Measurements from ENCODE around the gene NUP62.

Gene NUP62

DNA sequence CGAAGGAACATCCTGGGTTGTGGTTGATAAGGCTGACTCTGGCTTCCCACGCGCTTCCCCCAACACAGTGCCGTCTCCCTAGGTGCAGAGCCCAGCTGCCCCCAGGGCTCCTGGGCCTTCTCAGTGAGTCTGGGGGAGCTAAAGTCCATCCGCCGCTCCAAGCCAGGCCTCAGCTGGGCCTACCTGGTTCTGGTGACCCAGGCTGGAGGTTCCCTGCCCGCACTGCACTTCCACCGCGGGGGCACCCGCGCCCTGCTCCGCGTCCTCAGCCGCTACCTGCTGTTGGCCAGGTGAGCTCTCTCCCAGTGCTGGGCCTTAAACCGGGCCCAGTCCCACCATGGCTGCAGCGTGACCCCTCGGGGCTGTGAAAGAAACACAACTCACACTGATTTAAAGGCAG, 48.1 kb downstream of the NUP62 start:
- DNase-seq (ENCODE audit: low spot score), result no peak

DNA sequence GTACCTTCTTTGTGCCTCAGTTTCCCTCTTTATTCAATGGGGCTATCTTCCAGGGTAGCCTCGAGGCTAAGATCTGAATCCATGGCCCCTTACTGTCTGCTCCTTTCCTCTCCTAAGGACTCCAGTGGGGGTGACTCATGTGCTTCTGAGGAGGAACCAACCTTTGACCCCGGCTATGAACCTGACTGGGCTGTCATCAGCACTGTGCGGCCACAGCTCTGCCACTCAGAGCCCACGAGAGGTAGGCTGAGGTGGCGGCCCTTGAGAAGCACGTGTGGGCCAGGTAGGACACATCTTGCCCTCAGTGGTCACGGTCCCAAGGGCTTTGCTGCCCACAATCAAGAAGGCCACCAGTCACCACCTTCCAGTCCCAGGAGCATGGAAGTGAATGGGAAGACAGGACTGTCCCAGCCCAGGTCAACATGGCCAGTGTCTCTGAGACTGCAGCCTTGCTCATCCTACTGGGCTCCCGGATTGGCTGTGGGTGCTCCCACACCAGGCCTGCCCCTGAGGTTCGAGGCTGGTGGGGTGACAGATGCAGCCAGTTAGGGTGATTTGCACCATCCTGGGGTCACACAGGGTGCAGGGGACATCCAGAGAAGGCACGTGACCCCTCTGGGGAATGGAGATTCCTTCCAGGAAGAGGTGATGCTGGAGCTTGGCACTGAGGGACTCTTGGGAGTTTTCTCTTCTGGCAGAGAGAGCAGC, 49.0 kb downstream of the NUP62 start:
- no peak for DNase-seq (ENCODE audit: low spot score)

DNA sequence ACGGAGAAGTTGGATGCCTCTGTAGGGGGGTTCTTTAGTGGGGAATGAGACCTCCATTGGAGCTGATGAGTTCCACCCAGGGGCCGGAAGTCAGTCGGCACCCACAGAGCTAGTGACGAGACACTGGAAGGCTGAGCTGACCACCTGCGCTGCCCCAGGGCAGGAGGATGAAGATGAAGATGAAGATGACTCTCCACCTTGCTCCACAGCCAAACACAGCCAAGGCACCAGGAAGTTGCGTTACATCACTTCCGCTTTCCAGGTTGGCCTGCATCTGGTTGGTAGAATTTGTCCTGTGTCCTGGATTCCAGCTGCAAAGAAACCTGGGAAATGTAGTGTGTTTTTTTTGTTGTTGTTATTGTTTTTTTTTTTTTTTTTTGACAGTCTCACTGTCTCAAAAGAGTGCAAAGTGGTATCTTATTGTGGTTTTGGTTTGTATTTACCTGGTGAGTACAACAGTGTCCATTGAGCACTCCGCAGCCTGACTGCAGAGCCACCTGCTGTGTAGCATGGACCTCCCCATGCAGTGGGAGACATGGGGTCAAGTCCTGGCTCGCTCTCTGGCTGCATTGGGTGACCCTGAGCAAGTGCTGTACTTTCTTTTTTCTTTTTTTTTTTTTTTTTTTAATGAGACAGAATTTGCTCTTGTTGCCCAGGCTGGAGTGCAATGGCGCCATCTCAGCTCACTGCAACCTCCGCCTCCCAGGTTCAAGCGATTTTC, 49.9 kb downstream of the NUP62 start:
- peak; percentile 10 for DNase-seq (ENCODE audit: low spot score)

- no peak for DNase-seq (ENCODE audit: low spot score)
Observed at GRCh38 chr19:49878744-49879070, 50.6 kb downstream of the NUP62 start.

GRCh38 chr19:49877879-49878743, 51.2 kb downstream of the NUP62 start:
- DNase-seq (ENCODE audit: low spot score), result peak; percentile 99

DNA sequence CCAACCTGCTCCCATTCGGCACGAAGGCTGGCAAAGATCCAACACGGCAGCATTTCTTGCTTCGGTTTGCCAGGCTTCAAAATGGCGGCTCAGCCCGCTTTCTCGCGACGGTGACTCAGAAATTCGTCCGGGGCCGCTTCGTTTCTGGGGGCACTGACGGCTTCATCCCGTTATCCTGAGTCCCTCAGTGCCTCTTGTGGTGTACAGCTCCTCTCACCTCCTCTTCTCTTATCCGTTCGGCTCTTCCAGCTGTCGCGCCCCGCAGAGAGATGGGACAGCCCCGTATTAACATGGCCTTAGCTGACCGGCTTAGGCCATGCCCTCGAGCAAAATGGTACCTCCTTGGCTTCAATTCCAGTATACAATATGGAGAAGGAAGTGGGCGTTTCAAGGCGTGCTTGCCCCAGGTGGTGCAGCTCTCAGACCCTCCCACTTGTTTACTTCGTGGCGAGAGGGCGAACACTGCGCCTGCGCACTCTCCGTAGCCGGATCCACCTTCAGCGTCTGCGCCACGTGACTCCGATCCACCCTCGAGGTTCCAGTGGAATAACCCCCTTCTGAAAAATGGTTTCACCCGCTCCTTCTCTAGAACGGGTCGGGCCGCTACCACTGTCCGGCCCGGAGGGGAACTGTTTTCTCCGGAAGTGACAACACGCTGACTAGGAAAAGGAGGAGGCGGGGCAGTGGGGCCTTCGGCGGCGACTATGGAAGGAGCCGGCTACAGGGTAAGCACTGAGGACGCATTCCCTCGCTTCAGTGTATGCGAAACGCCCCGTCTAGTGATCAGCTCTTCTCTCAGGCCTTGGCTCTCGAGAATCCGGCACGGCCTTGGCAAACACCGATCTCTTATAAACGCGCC, 52.1 kb downstream of the NUP62 start, which contains the start of the genes AKT1S1 and TBC1D17:
AKT1S1 (minus strand) TSS at position 336 of the 859 bp plus-strand sequence. CDS start 4,060 bp downstream, outside the sequence.
TBC1D17 (plus strand) TSS at position 683 of the 859 bp plus-strand sequence; CDS start at position 705, 22 bp downstream.
- peak; percentile 100 for DNase-seq (ENCODE audit: low spot score)

GRCh38 chr19:49876422-49877019, 52.8 kb downstream of the NUP62 start:
- peak; percentile 99 for DNase-seq (ENCODE audit: low spot score)

DNA sequence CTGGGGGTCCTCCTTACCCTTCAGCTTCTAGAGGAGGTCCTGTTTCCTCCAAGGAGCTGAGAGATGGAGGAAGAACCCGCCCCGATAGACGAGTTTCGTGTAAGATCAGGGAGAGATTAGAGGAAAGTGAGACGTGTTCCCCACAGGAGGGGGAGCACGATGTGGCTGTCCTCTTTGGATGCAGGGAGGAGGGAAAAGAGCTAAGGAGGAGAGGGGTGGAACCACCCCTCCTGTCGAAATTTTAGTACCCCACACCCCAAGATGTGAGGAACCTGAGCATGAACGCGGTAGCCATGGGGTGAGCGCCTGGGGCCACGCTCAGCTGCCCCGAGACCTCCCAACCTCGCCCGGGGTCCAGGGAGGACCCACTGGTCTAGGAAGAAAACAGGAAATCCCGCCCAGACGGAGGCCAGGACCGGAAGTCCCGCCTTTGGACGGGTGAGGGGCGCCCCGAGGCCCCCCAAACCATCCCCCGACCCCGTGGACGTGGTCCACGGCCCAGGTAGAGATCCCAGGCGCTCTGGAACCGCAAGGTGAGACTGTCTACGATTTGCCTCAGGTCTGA, 53.4 kb downstream of the NUP62 start:
- peak; percentile 86 for DNase-seq (ENCODE audit: low spot score)

DNA sequence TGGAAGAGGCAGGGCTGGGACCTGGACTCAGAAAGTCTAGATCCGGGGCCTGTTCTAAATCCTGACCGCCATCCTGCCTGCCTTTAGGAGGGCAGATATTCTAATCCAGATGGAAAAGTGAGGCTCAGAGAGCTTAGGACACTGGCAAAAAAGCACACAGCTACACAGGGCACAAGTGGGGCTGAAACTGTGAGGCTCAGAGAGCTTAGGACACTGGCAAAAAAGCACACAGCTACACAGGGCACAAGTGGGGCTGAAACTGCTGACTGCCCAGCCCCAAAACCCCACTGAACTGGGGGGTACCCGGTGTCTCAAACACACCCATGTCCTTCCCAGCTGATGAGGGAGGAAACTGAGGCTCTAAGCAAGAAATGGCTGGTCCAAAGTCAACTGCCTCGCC, 54.1 kb downstream of the NUP62 start:
- no peak for DNase-seq (ENCODE audit: low spot score)

DNA sequence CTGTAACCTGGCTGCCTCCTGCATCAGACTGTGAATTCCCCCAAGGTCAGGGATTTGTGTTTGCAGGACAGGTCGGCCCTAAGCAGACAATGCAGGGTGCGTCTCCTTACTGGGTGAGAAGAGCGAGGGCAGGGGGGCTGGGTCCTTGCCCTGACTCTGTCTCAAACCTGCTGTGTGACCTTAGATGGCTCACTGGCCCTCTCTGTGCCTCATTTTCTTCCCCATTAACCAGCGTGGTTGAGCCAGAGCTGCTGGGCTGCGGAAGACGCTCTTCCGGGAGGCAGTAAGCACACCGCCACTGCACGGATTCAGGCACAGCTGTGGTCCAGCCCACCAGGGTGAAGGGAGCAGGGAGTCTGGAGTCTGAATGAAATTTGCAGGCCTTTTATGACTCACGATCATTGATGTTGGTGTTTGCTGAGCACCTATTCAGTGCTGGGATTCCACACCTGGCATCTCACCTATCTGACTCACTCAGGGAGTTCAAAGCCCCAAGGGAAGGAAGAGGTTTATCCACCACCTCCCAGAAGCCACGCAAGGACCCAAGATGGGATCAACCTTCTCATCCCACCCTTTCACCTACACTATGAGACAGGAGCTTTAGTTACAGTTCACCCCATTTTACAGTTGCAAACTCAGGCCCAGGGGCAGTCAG, 54.7 kb downstream of the NUP62 start:
- DNase-seq (ENCODE audit: low spot score), result peak; percentile 50

- no peak for DNase-seq (ENCODE audit: low spot score)
Observed at GRCh38 chr19:49873834-49874233, 55.5 kb downstream of the NUP62 start.

DNA sequence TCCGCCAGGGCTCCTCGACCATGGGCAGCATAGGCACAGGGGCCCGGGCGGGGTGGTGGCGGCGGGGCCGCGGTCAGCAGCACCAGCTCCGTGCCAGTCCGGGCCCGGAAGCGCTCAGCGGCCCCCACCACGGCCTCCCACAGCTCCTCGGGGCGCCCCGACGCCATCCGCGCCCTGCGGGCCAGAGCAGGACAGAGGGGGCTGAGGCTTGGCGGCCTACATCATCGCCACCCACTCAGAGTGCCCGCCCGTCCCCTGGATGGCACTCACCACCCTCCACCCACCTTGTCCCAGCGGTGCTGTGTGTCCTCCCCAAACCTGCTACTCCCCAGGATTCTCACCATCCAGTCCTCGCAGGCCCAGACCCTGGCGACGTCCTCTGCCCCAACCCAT, 56.2 kb downstream of the NUP62 start:
- DNase-seq (ENCODE audit: low spot score), result peak; percentile 28

GRCh38 chr19:49872245-49873128, 56.8 kb downstream of the NUP62 start:
- DNase-seq (ENCODE audit: low spot score), result peak; percentile 62

DNA sequence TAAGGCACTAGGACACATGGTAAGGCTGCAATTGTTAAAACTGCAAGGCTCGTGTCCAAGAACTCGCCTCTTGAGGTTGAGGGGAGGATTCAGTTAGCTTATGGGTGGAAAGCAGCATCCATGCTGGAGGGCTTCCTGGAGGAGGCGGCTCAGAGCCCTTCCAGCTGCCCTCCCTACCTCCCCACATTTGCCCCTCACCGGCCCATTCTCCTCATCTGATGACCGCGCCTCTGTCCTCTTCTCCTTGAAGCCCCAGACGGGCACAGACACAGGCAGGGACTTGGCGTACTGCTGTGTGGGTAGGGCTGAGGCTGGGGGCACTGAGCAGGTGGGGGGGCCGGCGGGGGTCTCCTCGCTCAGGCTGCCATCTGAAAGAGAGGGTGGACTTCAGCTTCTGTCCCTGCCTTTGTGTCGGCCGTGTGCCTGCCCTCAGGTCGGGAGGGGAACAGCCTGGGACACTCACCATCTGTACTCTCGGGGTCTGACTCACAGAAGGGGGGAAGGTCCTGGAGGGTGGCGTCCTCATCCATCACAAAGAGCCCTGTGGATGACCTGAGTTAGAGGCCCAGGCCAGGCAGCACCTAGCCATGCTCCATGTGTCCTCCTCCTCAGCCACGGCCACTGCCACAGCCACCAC, 57.8 kb downstream of the NUP62 start:
- peak; percentile 29 for DNase-seq (ENCODE audit: low spot score)

GRCh38 chr19:49870309-49870901, 58.9 kb downstream of the NUP62 start:
- peak; percentile 55 for DNase-seq (ENCODE audit: low spot score)

DNA sequence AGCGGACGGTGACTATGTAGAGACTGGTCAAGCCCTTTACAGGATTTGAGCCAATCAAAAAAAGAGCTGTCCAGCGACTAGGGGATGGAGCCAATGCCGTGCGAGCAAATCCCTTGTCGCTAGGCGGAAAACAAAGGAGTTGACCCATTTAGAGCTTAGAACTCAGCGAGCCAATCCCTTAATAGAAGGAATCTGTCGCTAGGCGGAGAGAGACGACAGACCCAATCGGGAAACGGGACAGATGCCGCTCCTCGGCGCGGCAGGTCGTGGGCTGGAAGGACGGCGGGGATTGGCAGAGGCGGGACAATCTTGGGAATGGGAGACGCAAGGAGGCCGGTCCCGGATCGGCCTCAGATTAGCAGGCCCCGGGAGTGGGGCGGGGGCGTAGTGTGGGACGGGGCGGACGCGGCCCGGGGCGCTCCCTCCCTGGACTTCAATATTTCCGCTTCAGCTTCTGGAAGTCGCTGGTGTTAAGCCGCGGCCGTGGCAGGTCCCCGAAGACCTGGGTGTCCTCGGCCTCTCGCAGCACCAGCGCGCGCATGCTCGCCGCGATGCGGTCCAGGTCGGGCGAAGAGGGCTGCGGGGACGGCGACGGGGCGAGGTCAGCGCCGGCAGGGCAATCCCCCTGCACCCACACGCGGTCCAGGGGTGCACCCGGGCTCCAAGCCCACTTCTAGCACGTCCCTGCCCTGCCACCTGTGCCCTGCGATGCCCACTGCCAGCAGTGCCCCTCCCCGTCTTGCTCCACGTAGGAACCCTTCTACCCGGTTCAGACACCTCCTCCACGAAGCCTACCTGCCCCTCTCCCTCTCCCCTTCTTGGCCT, 59.6 kb downstream of the NUP62 start:
- peak; percentile 99 for DNase-seq (ENCODE audit: low spot score)

GRCh38 chr19:49869009-49869483, 60.3 kb downstream of the NUP62 start:
- DNase-seq (ENCODE audit: low spot score), result no peak

Data from hematopoietic multipotent progenitor cell treated with erythropoietin and hydrocortisone succinate and interleukin-3 and kit ligand, for 17 days (in vitro differentiated cells).